K562 (cell line): Measurements from ENCODE around the gene RERE. TPM values are rescaled to one million over a fixed set of nuclear protein-coding genes. Genes with fewer than 3 reads are reported as not detected.

ENCODE experiments used
- FIP1L1 ChIP-seq: fragments of 200-400 bp; formaldehyde crosslinking; IDR thresholded peaks from 2 replicates; pipeline ENCODE4 v1.6.1; 2018; ENCODE audit warnings: mild to moderate bottlenecking, low read depth, low read length; ENCODE audit not compliant: poor library complexity, severe bottlenecking
- FOXP1 ChIP-seq: sonication (generic); formaldehyde crosslinking; IDR thresholded peaks from 2 replicates; pipeline ENCODE4 v1.8.0; 2022; ENCODE audit warnings: mild to moderate bottlenecking, missing genetic modification reagents
- HDGF ChIP-seq: fragments of 450-650 bp; IDR thresholded peaks from 2 replicates; pipeline ENCODE4 v1.6.1; 2016
- HNRNPH1 ChIP-seq: fragments of 200-400 bp; formaldehyde crosslinking; optimal IDR thresholded peaks from 2 replicates; pipeline ENCODE3; 2017; ENCODE audit warnings: low read depth, mild to moderate bottlenecking, low read length, moderate library complexity
- HNRNPUL1 ChIP-seq: fragments of 200-400 bp; formaldehyde crosslinking; IDR thresholded peaks from 2 replicates; pipeline ENCODE4 v1.6.1; 2017; ENCODE audit warnings: low read length
- MEF2D ChIP-seq: conservative IDR thresholded peaks from 2 replicates; pipeline ENCODE4 v1.6.1; 2016; ENCODE audit warnings: low read depth, missing genetic modification characterization, missing compliant biosample characterization
- NRF1 ChIP-seq, 2 experiments: fragments of 450-650 bp; IDR thresholded peaks in 1 of 2; conservative IDR thresholded peaks in 1 of 2; 2 replicates each; pipeline ENCODE4 v1.6.1; 2014; ENCODE audit warnings: mild to moderate bottlenecking in 2 of 2
- PCBP2 ChIP-seq: fragments of 200-400 bp; formaldehyde crosslinking; IDR thresholded peaks from 2 replicates; pipeline ENCODE4 v1.6.1; 2018; ENCODE audit warnings: low read length, low read depth, mild to moderate bottlenecking, moderate library complexity; ENCODE audit not compliant: poor library complexity, severe bottlenecking
- PHF21A ChIP-seq: fragments of 450-650 bp; IDR thresholded peaks from 2 replicates; pipeline ENCODE4 v1.6.1; 2017; ENCODE audit warnings: low read depth, borderline replicate concordance
- RFX7 ChIP-seq: fragments of 250-450 bp; sonication (Bioruptor Pico); IDR thresholded peaks from 2 replicates; pipeline ENCODE4 v1.5.1; 2021; ENCODE audit warnings: mild to moderate bottlenecking
- TFAM ChIP-seq: fragments of 250-450 bp; sonication (Bioruptor Pico); conservative IDR thresholded peaks from 2 replicates; pipeline ENCODE4 v1.5.0; 2021; ENCODE audit warnings: mild to moderate bottlenecking, moderate library complexity
- ZFX ChIP-seq: sonication (generic); formaldehyde crosslinking; IDR thresholded peaks from 2 replicates; pipeline ENCODE4 v1.8.0; 2022; ENCODE audit warnings: mild to moderate bottlenecking, missing genetic modification reagents, moderate library complexity
- ZNF717 ChIP-seq: fragments of 250-450 bp; sonication (Bioruptor Pico); IDR thresholded peaks from 2 replicates; pipeline ENCODE4 v1.5.0; 2021
- ZNF76 ChIP-seq: fragments of 250-450 bp; sonication (Bioruptor Pico); IDR thresholded peaks from 2 replicates; pipeline ENCODE4 v1.4.0; 2020; ENCODE audit warnings: mild to moderate bottlenecking, moderate library complexity, borderline replicate concordance
- polyA plus RNA-seq, 8 experiments: library from polyadenylated mRNA; depleted of rRNA in 4 of 8; stranded (reverse) in 5 of 8; unstranded in 3 of 8; fragments of >200 nt; fragmentation: Nextera tagmentation in 2 of 8; fragmentation: Illumina TruSeq in 1 of 8; extraction: Ambion mirVana in 2 of 8; extraction: Trizol in 1 of 8; gene quantifications; 2 replicates each; pipeline versions ENCODE4 v1.2.1 to v1.2.3, GENCODE V29; 2011 to 2014; ENCODE audit warnings: inconsistent platforms in 1 of 8, missing spikeins in 1 of 8
- total RNA-seq, 7 experiments: library from RNA; depleted of rRNA in 6 of 7; stranded (reverse); fragments of >200 nt in 6 of 7; fragmentation: Illumina TruSeq in 2 of 7; extraction: Trizol in 2 of 7; gene quantifications; 2 replicates each; pipeline versions ENCODE4 v1.2.1 to v1.2.3, GENCODE V29; 2011 to 2021; ENCODE audit warnings: low replicate concordance in 1 of 7
- TF ChIP-seq, protein P1 (sequence below): fragments of 450-650 bp; IDR thresholded peaks from 2 replicates; pipeline ENCODE4 v1.6.1; 2018; ENCODE audit warnings: mild to moderate bottlenecking, low read depth; ENCODE audit not compliant: partially characterized antibody
- TF ChIP-seq, protein P2 (sequence below): IDR thresholded peaks from 2 replicates; pipeline ENCODE4 v1.6.1; 2012; ENCODE audit warnings: low read depth, low read length, improper control_type of control experiment, borderline replicate concordance
- TF ChIP-seq, protein P3 (sequence below): fragments of 250-450 bp; sonication (Bioruptor Pico); IDR thresholded peaks from 2 replicates; pipeline ENCODE4 v1.4.0; 2020; ENCODE audit warnings: mild to moderate bottlenecking, moderate library complexity, borderline replicate concordance
- TF ChIP-seq, protein P4 (sequence below): sonication (generic); formaldehyde crosslinking; IDR thresholded peaks from 2 replicates; pipeline ENCODE4 v1.8.0; 2022; ENCODE audit warnings: missing genetic modification reagents, mild to moderate bottlenecking, moderate library complexity, borderline replicate concordance
- TF ChIP-seq, protein P5 (sequence below): fragments of 250-450 bp; sonication (Bioruptor Pico); IDR thresholded peaks from 2 replicates; pipeline ENCODE4 v1.5.0; 2021

RERE gene
- total and polyA plus RNA-seq, 9 of the 15 experiments (the other 6 are each of a cell fraction or from before 2014, with no cell fraction given), result 3.0 to 51.5 (median 13.4) TPM

DNA sequence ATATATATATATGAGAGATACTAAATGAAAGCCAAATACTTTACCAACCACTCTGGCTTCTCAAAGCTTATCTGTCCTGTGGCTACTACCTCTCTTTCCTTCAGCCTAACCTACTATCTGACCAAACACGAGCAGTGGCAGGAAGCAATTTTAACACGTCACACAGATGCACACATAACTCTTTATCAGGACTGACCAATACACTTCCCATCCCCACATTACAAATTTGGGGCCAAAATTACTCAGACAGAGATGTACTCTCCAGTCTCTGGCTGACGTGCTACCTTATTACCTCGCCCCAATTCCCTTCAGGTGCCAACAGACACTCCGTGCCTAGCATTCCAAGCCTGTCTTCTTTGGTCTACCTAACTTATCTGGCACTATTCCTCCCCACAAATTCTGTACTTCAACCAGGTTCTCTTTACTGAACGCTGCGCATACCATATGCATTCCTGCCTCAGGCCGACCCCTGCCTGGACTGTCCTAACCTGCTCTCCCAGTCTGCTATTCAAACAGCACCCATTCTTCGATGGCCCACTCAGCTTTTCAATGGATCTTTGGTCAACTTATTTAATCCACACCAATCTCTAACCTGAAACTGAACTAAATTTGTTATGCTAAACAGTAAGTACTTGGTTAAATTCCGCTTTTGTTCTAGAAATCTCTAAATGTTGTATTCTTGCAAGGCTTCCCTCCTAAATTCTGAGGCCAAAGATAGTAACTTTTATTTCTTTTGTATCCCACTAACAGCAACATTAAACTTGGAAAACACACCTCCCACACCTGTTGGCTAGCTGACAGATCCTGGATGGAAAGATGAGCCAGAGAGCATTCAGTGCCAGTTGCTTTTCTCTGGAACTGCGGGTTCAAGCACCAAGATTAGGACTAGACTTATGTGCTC is 27.9 kb downstream of the RERE start (continued):
- TF ChIP-seq, protein P1, sequence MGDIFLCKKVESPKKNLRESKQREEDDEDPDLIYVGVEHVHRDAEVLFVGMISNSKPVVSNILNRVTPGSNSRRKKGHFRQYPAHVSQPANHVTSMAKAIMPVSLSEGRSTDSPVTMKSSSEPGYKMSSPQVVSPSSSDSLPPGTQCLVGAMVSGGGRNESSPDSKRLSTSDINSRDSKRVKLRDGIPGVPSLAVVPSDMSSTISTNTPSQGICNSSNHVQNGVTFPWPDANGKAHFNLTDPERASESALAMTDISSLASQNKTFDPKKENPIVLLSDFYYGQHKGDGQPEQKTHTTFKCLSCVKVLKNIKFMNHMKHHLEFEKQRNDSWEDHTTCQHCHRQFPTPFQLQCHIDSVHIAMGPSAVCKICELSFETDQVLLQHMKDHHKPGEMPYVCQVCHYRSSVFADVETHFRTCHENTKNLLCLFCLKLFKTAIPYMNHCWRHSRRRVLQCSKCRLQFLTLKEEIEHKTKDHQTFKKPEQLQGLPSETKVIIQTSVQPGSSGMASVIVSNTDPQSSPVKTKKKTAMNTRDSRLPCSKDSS, result no peak
- TF ChIP-seq HNRNPUL1 (peak; percentile 63; the same call in 1 of the 2 replicates), TFAM (CRISPR knock-in tag) (no peak), PHF21A (no peak), HDGF (peak; percentile 96), RFX7 (CRISPR knock-in tag) (no peak), HNRNPH1 (no peak), ZFX (no peak), PCBP2 (no peak), ZNF717 (CRISPR knock-in tag) (no peak), FOXP1 (no peak), MEF2D (no peak), NRF1 (conservative IDR thresholded peaks at IDR 0.05 in 1 of 2, IDR thresholded peaks at IDR 0.05 in 1 of 2) (peak; percentile 57 to 58), FIP1L1 (no peak), ZNF76 (CRISPR knock-in tag) (no peak)
- TF ChIP-seq, protein P2, sequence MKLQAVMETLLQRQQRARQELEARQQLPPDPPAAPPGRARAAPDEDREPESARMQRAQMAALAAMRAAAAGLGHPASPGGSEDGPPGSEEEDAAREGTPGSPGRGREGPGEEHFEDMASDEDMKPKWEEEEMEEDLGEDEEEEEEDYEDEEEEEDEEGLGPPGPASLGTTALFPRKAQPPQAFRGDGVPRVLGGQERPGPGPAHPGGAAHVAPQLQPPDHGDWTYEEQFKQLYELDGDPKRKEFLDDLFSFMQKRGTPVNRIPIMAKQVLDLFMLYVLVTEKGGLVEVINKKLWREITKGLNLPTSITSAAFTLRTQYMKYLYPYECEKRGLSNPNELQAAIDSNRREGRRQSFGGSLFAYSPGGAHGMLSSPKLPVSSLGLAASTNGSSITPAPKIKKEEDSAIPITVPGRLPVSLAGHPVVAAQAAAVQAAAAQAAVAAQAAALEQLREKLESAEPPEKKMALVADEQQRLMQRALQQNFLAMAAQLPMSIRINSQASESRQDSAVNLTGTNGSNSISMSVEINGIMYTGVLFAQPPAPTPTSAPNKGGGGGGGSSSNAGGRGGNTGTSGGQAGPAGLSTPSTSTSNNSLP, result peak; percentile 98
- TF ChIP-seq, protein P3, sequence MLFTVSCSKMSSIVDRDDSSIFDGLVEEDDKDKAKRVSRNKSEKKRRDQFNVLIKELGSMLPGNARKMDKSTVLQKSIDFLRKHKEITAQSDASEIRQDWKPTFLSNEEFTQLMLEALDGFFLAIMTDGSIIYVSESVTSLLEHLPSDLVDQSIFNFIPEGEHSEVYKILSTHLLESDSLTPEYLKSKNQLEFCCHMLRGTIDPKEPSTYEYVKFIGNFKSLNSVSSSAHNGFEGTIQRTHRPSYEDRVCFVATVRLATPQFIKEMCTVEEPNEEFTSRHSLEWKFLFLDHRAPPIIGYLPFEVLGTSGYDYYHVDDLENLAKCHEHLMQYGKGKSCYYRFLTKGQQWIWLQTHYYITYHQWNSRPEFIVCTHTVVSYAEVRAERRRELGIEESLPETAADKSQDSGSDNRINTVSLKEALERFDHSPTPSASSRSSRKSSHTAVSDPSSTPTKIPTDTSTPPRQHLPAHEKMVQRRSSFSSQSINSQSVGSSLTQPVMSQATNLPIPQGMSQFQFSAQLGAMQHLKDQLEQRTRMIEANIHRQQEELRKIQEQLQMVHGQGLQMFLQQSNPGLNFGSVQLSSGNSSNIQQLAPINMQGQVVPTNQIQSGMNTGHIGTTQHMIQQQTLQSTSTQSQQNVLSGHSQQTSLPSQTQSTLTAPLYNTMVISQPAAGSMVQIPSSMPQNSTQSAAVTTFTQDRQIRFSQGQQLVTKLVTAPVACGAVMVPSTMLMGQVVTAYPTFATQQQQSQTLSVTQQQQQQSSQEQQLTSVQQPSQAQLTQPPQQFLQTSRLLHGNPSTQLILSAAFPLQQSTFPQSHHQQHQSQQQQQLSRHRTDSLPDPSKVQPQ (CRISPR knock-in tag), result no peak
- TF ChIP-seq, protein P4, sequence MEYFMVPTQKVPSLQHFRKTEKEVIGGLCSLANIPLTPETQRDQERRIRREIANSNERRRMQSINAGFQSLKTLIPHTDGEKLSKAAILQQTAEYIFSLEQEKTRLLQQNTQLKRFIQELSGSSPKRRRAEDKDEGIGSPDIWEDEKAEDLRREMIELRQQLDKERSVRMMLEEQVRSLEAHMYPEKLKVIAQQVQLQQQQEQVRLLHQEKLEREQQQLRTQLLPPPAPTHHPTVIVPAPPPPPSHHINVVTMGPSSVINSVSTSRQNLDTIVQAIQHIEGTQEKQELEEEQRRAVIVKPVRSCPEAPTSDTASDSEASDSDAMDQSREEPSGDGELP (CRISPR knock-in tag), result peak; percentile 31; the same call in 1 of the 2 replicates
- TF ChIP-seq, protein P5, sequence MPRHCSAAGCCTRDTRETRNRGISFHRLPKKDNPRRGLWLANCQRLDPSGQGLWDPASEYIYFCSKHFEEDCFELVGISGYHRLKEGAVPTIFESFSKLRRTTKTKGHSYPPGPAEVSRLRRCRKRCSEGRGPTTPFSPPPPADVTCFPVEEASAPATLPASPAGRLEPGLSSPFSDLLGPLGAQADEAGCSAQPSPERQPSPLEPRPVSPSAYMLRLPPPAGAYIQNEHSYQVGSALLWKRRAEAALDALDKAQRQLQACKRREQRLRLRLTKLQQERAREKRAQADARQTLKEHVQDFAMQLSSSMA (CRISPR knock-in tag), result no peak
